Tibial artery (tissue), 4 donors: Measurements from ENCODE around the gene SORCS3.

ENCODE experiments used
- DNase-seq, 2 donors: peaks; one replicate each; pipeline ENCODE4 v3.0.0-alpha.2; 2019
- H3K27ac ChIP-seq, 2 donors: fragments of 200-600 bp; sonication (generic) in 1 of 2; 1 replicate in 1 of 2; 2 replicates in 1 of 2; pipeline ENCODE4 v1.5.1; 2018 to 2019; ENCODE audit warnings: mild to moderate bottlenecking in 1 of 2
- H3K27me3 ChIP-seq, 2 donors: fragments of 200-600 bp; sonication (generic) in 1 of 2; one replicate each; pipeline versions ENCODE4 v1.5.1 to v1.6.0; 2016 to 2019
- H3K36me3 ChIP-seq, 3 donors: fragments of 200-600 bp; sonication (generic) in 2 of 3; one replicate each; pipeline ENCODE4 v1.5.1; 2016 to 2019; ENCODE audit warnings: mild to moderate bottlenecking in 2 of 3
- H3K4me1 ChIP-seq, 4 donors: fragments of 200-600 bp; sonication (generic) in 2 of 4; 1 replicate in 3 of 4; 2 replicates in 1 of 4; pipeline ENCODE4 v1.5.1; 2016 to 2019
- H3K4me3 ChIP-seq, 2 donors: fragments of 200-600 bp; sonication (generic) in 1 of 2; 1 replicate in 1 of 2; 2 replicates in 1 of 2; pipeline ENCODE4 v1.5.1; 2018 to 2019; ENCODE audit warnings: mild to moderate bottlenecking in 2 of 2
- H3K9me3 ChIP-seq, 3 donors: fragments of 200-600 bp; sonication (generic) in 1 of 3; one replicate each; pipeline ENCODE4 v1.5.1; 2016 to 2019
- CTCF ChIP-seq, 2 experiments: fragments of 200-600 bp in 1 of 2; fragments of 450-650 bp in 1 of 2; IDR thresholded peaks; one replicate each; pipeline ENCODE4 v1.5.1; 2017 to 2019; ENCODE audit warnings: antibody characterized with exemption in 2 of 2, mild to moderate bottlenecking in 1 of 2, moderate library complexity in 1 of 2
- intact Hi-C: fragments of 100-400 bp; cut with DNase I; formaldehyde crosslinking; loops from one replicate; pipeline ENCODE4 v1.15.0; 2023; ENCODE audit warnings: low total_unique reads

The SORCS3 gene

GRCh38 chr10:104767745-104768144 lies 126.7 kb downstream of the SORCS3 start:
- intact Hi-C loops: no loop called here
- no peaks in the 10 kb centered on the region for H3K36me3 ChIP-seq
- H3K27me3 ChIP-seq: peaks cover 0 to 4% of the 10 kb centered on the region in 2 donors
- no peak overlapping the region for H3K4me3 ChIP-seq
- DNase-seq: no peak
- no peaks in the 10 kb centered on the region for H3K9me3 ChIP-seq
- H3K27ac ChIP-seq: no peak overlapping the region
- H3K4me1 ChIP-seq: no peaks in the 10 kb centered on the region
- no peak for TF ChIP-seq CTCF (IDR thresholded peaks at IDR 0.05)

GRCh38 chr10:104773105-104773504 lies 132.0 kb downstream of the SORCS3 start:
- Histone ChIP-seq H3K4me1 (no peaks in the 10 kb centered on the region), H3K9me3 (no peaks in the 10 kb centered on the region), H3K27ac (no peak overlapping the region), H3K4me3 (no peak overlapping the region), H3K27me3 (peaks cover 0 to 9% of the 10 kb centered on the region in 2 donors), H3K36me3 (no peaks in the 10 kb centered on the region)
- no peak for DNase-seq
- intact Hi-C loops: no loop called here
- TF ChIP-seq CTCF (IDR thresholded peaks at IDR 0.05): no peak

GRCh38 chr10:104774234-104774633 lies 133.1 kb downstream of the SORCS3 start:
- no peak overlapping the region for H3K27ac ChIP-seq
- intact Hi-C loops: no loop called here
- no peak for DNase-seq
- H3K4me1 ChIP-seq: no peaks in the 10 kb centered on the region
- H3K27me3 ChIP-seq: peaks cover 0 to 9% of the 10 kb centered on the region in 2 donors
- no peaks in the 10 kb centered on the region for H3K9me3 ChIP-seq
- no peak for TF ChIP-seq CTCF (IDR thresholded peaks at IDR 0.05)
- H3K36me3 ChIP-seq: no peaks in the 10 kb centered on the region
- H3K4me3 ChIP-seq: no peak overlapping the region

- Histone ChIP-seq H3K36me3 (no peaks in the 10 kb centered on the region), H3K27ac (no peak overlapping the region), H3K4me3 (no peak overlapping the region), H3K9me3 (no peaks in the 10 kb centered on the region), H3K4me1 (no peaks in the 10 kb centered on the region), H3K27me3 (peaks cover 0 to 5% of the 10 kb centered on the region in 2 donors)
- DNase-seq: no peak
- no peak for TF ChIP-seq CTCF (IDR thresholded peaks at IDR 0.05)
- intact Hi-C loops: no loop called here
These were observed 136.2 kb downstream of the SORCS3 start for GRCh38 chr10:104777086-104777799.

- H3K4me1 ChIP-seq: no peaks in the 10 kb centered on the region
- no peak for DNase-seq
- intact Hi-C loops: no loop called here
- no peak for TF ChIP-seq CTCF (IDR thresholded peaks at IDR 0.05)
- H3K9me3 ChIP-seq: no peaks in the 10 kb centered on the region
- H3K4me3 ChIP-seq: no peak overlapping the region
- H3K27me3 ChIP-seq: peaks cover 0 to 5% of the 10 kb centered on the region in 2 donors
- H3K36me3 ChIP-seq: no peaks in the 10 kb centered on the region
- H3K27ac ChIP-seq: no peak overlapping the region
These were observed 137.3 kb downstream of the SORCS3 start for GRCh38 chr10:104778371-104778770.
